ENCODE results near the gene ANKRD27. TPM values are rescaled to one million over a fixed set of nuclear protein-coding genes. Genes with fewer than 3 reads are reported as not detected.

ANKRD27 gene
- polyA plus RNA-seq, 1 donor from 2014 or later: 24.6 TPM

DNA sequence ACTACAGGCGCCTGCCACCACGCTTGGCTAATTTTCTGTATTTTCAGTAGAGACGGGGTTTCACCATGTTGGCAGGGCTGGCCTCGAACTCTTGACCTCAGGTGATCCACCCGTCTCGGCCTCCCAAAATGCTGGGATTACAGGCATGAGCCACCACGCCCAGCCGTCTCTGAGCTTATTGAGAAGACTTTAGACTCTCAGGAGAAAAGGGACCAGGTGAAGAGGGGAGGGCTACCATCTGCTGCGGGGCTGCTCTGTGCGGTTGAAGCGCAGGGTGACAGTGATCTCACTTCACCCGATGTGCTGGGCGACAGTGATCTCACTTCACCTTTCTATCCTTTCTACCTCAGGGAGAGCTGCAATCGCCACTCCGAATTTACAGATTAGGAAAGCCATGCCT is 68.7 kb downstream of the ANKRD27 start:
- no peaks in the 10 kb centered on the region for H3K36me3 ChIP-seq (ENCODE audit: insufficient read depth, low read length)

DNA sequence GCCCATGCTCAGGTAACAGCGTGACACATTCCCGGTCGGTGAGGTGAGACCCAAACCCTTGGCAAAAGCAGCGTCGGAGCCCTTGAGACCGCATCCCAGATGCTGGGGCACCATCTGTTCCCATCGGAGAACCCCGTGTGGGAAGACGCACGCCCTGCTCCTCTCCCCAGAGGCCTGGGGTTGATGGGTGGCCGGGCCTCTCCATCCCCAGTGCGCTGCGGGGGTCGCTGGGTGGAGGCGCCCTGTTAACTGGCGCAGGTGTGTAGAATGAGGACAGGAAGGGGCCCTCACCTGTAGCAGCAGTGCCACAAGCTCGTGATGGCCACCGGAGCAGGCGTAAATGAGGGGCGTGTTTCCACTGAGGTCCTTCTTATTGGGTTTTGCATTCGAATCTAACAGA is 69.4 kb downstream of the ANKRD27 start:
- H3K4me2 ChIP-seq (ENCODE audit: low read length): no peak overlapping the region
- no peaks in the 10 kb centered on the region for H3K27me3 ChIP-seq (ENCODE audit: insufficient read depth, low read depth, low read length)
- no peak overlapping the region for H3K4me3 ChIP-seq (ENCODE audit: low read length)
- no peaks in the 10 kb centered on the region for H4K20me1 ChIP-seq (ENCODE audit: insufficient read depth)
- H3K79me2 ChIP-seq (replicated peaks; ENCODE audit: insufficient read depth, low read length): no peaks in the 10 kb centered on the region
- no peaks in the 10 kb centered on the region for H3K9me3 ChIP-seq (ENCODE audit: low read length)
- H3F3A ChIP-seq (ENCODE audit: insufficient read depth, low read length, poor library complexity, severe bottlenecking): no peaks in the 10 kb centered on the region
- H2AFZ ChIP-seq (ENCODE audit: low read depth, low read length): no peak overlapping the region
- no peak overlapping the region for H3K27ac ChIP-seq (ENCODE audit: low read length)
- H3K9me2 ChIP-seq (ENCODE audit: insufficient read depth, low read length): no peaks in the 10 kb centered on the region
- TF ChIP-seq SMC3 (conservative IDR thresholded peaks at IDR 0.05; ENCODE audit: poor library complexity) (no peak), TAF1 (IDR thresholded peaks at IDR 0.05; ENCODE audit: low read depth) (no peak), POLR2AphosphoS5 (IDR thresholded peaks at IDR 0.05) (no peak), EZH2 (IDR thresholded peaks at IDR 0.05; ENCODE audit: borderline replicate concordance, insufficient read depth, low read length, poor library complexity, severe bottlenecking) (no peak), MXI1 (conservative IDR thresholded peaks at IDR 0.05; ENCODE audit: poor library complexity, severe bottlenecking) (no peak), RAD21 (conservative IDR thresholded peaks at IDR 0.05) (no peak)
- TF ChIP-seq, protein P1, sequence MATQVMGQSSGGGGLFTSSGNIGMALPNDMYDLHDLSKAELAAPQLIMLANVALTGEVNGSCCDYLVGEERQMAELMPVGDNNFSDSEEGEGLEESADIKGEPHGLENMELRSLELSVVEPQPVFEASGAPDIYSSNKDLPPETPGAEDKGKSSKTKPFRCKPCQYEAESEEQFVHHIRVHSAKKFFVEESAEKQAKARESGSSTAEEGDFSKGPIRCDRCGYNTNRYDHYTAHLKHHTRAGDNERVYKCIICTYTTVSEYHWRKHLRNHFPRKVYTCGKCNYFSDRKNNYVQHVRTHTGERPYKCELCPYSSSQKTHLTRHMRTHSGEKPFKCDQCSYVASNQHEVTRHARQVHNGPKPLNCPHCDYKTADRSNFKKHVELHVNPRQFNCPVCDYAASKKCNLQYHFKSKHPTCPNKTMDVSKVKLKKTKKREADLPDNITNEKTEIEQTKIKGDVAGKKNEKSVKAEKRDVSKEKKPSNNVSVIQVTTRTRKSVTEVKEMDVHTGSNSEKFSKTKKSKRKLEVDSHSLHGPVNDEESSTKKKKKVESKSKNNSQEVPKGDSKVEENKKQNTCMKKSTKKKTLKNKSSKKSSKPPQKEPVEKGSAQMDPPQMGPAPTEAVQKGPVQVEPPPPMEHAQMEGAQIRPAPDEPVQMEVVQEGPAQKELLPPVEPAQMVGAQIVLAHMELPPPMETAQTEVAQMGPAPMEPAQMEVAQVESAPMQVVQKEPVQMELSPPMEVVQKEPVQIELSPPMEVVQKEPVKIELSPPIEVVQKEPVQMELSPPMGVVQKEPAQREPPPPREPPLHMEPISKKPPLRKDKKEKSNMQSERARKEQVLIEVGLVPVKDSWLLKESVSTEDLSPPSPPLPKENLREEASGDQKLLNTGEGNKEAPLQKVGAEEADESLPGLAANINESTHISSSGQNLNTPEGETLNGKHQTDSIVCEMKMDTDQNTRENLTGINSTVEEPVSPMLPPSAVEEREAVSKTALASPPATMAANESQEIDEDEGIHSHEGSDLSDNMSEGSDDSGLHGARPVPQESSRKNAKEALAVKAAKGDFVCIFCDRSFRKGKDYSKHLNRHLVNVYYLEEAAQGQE (IDR thresholded peaks at IDR 0.05; ENCODE audit: borderline replicate concordance): no peak
- TF ChIP-seq, protein P2, sequence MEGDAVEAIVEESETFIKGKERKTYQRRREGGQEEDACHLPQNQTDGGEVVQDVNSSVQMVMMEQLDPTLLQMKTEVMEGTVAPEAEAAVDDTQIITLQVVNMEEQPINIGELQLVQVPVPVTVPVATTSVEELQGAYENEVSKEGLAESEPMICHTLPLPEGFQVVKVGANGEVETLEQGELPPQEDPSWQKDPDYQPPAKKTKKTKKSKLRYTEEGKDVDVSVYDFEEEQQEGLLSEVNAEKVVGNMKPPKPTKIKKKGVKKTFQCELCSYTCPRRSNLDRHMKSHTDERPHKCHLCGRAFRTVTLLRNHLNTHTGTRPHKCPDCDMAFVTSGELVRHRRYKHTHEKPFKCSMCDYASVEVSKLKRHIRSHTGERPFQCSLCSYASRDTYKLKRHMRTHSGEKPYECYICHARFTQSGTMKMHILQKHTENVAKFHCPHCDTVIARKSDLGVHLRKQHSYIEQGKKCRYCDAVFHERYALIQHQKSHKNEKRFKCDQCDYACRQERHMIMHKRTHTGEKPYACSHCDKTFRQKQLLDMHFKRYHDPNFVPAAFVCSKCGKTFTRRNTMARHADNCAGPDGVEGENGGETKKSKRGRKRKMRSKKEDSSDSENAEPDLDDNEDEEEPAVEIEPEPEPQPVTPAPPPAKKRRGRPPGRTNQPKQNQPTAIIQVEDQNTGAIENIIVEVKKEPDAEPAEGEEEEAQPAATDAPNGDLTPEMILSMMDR (IDR thresholded peaks at IDR 0.05; ENCODE audit: poor library complexity, severe bottlenecking): no peak
- no peak overlapping the region for H3K9ac ChIP-seq (ENCODE audit: low read length)
- no peaks in the 10 kb centered on the region for H3K36me3 ChIP-seq (ENCODE audit: insufficient read depth, low read length)

More for the DNA sequence above, 68.7 kb downstream of the ANKRD27 start:
- no peaks in the 10 kb centered on the region for H3K9me3 ChIP-seq (ENCODE audit: low read length)
- no peaks in the 10 kb centered on the region for H4K20me1 ChIP-seq (ENCODE audit: insufficient read depth)
- H2AFZ ChIP-seq (ENCODE audit: low read depth, low read length): no peak overlapping the region
- no peak overlapping the region for H3K9ac ChIP-seq (ENCODE audit: low read length)
- H3K27ac ChIP-seq (ENCODE audit: low read length): no peak overlapping the region
- no peak overlapping the region for H3K4me3 ChIP-seq (ENCODE audit: low read length)
- H3F3A ChIP-seq (ENCODE audit: insufficient read depth, low read length, poor library complexity, severe bottlenecking): no peaks in the 10 kb centered on the region
- no peaks in the 10 kb centered on the region for H3K27me3 ChIP-seq (ENCODE audit: insufficient read depth, low read depth, low read length)
- H3K79me2 ChIP-seq (replicated peaks; ENCODE audit: insufficient read depth, low read length): no peaks in the 10 kb centered on the region
- no peaks in the 10 kb centered on the region for H3K9me2 ChIP-seq (ENCODE audit: insufficient read depth, low read length)
- TF ChIP-seq, protein P2 (IDR thresholded peaks at IDR 0.05; ENCODE audit: poor library complexity, severe bottlenecking): no peak
- TF ChIP-seq SMC3 (conservative IDR thresholded peaks at IDR 0.05; ENCODE audit: poor library complexity) (no peak), MXI1 (conservative IDR thresholded peaks at IDR 0.05; ENCODE audit: poor library complexity, severe bottlenecking) (no peak), EZH2 (IDR thresholded peaks at IDR 0.05; ENCODE audit: borderline replicate concordance, insufficient read depth, low read length, poor library complexity, severe bottlenecking) (no peak), RAD21 (conservative IDR thresholded peaks at IDR 0.05) (no peak), POLR2AphosphoS5 (IDR thresholded peaks at IDR 0.05) (no peak), TAF1 (IDR thresholded peaks at IDR 0.05; ENCODE audit: low read depth) (no peak), EP300 (conservative IDR thresholded peaks at IDR 0.05; ENCODE audit: poor library complexity, severe bottlenecking) (no peak)
- TF ChIP-seq, protein P1 (IDR thresholded peaks at IDR 0.05; ENCODE audit: borderline replicate concordance): no peak
- no peak overlapping the region for H3K4me2 ChIP-seq (ENCODE audit: low read length)

Data from neural cell (in vitro differentiated cells).